Osteoblast (primary cell): ENCODE data around the gene BICD1. TPM values are rescaled to one million over a fixed set of nuclear protein-coding genes. Genes with fewer than 3 reads are reported as not detected.

ENCODE experiments used
- DNase-seq: peaks from one replicate; pipeline ENCODE4 v3.0.0; 2011; ENCODE audit warnings: low spot score, mixed read lengths; ENCODE audit not compliant: insufficient read length; ENCODE audit errors: missing footprints
- H2AFZ ChIP-seq: 2 replicates; pipeline ENCODE4 v1.6.0; 2011; ENCODE audit warnings: mild to moderate bottlenecking, low read length
- H3K27ac ChIP-seq: 2 replicates; pipeline ENCODE4 v1.5.1; 2011; ENCODE audit warnings: mild to moderate bottlenecking, low read depth, low read length, moderate library complexity
- H3K27me3 ChIP-seq: 2 replicates; pipeline ENCODE4 v1.6.0; 2012; ENCODE audit warnings: mild to moderate bottlenecking, control low read depth, inconsistent platforms, low read length, moderate library complexity; ENCODE audit not compliant: insufficient read depth
- H3K36me3 ChIP-seq: 2 replicates; pipeline ENCODE4 v1.5.1; 2011; ENCODE audit warnings: mild to moderate bottlenecking, low read length, control low read depth, moderate library complexity; ENCODE audit not compliant: insufficient read depth
- H3K4me1 ChIP-seq: 2 replicates; pipeline ENCODE4 v1.5.1; 2011; ENCODE audit warnings: mild to moderate bottlenecking, low read length, control low read depth, moderate library complexity; ENCODE audit not compliant: insufficient read depth
- H3K4me2 ChIP-seq: 2 replicates; pipeline ENCODE4 v1.6.0; 2011; ENCODE audit warnings: mild to moderate bottlenecking, low read length; ENCODE audit not compliant: insufficient read depth
- H3K4me3 ChIP-seq: fragments of 200-600 bp; sonication (generic); 3 replicates; pipeline ENCODE4 v1.5.1; 2012; ENCODE audit warnings: mild to moderate bottlenecking, low read length, inconsistent platforms; ENCODE audit not compliant: insufficient read depth
- H3K79me2 ChIP-seq: 2 replicates; pipeline ENCODE4 v1.6.0; 2012; ENCODE audit warnings: mild to moderate bottlenecking, low read length, control low read depth, inconsistent platforms; ENCODE audit not compliant: insufficient read depth
- H3K9me3 ChIP-seq: 2 replicates; pipeline ENCODE4 v1.5.1; 2011; ENCODE audit warnings: low read depth, low read length, control low read depth
- H4K20me1 ChIP-seq: 2 replicates; pipeline ENCODE4 v1.6.0; 2012; ENCODE audit warnings: mild to moderate bottlenecking, low read length, control low read depth; ENCODE audit not compliant: insufficient read depth
- CTCF ChIP-seq: IDR thresholded peaks from 2 replicates; pipeline ENCODE4 v1.5.1; 2011; ENCODE audit warnings: mild to moderate bottlenecking, low read depth, low read length, moderate library complexity; ENCODE audit errors: extremely low read depth
- total RNA-seq: library from RNA; depleted of rRNA; stranded (reverse); fragments of >200 nt; gene quantifications from 2 replicates; pipeline ENCODE4 v1.2.3, GENCODE V29; 2012

Gene BICD1
- total RNA-seq, 1 donor = 21.0 TPM

GRCh38 chr12:32166510-32166909 is 59.9 kb downstream of the BICD1 start:
- Histone ChIP-seq H3K4me2 (no peak overlapping the region), H3K79me2 (peaks cover 68% of the 10 kb centered on the region), H3K27ac (no peak overlapping the region), H3K4me1 (no peaks in the 10 kb centered on the region), H3K9me3 (no peaks in the 10 kb centered on the region), H3K27me3 (no peaks in the 10 kb centered on the region), H3K36me3 (peaks cover 2% of the 10 kb centered on the region), H3K4me3 (no peak overlapping the region), H4K20me1 (peaks cover 8% of the 10 kb centered on the region), H2AFZ (no peak overlapping the region)
- no peak for TF ChIP-seq CTCF
- DNase-seq = no peak

- TF ChIP-seq CTCF = no peak
- H3K36me3 ChIP-seq = peaks cover 3% of the 10 kb centered on the region
- no peaks in the 10 kb centered on the region for H3K27me3 ChIP-seq
- no peak overlapping the region for H2AFZ ChIP-seq
- H3K4me3 ChIP-seq = no peak overlapping the region
- no peak overlapping the region for H3K4me2 ChIP-seq
- no peaks in the 10 kb centered on the region for H3K9me3 ChIP-seq
- no peak for DNase-seq
- H3K4me1 ChIP-seq = no peaks in the 10 kb centered on the region
- peaks cover 19% of the 10 kb centered on the region for H4K20me1 ChIP-seq
- peaks cover 64% of the 10 kb centered on the region for H3K79me2 ChIP-seq
- H3K27ac ChIP-seq = no peak overlapping the region
Observed at GRCh38 chr12:32170437-32170998, 63.9 kb downstream of the BICD1 start.

GRCh38 chr12:32171211-32171610 is 64.6 kb downstream of the BICD1 start:
- DNase-seq = no peak
- Histone ChIP-seq H3K4me1 (no peaks in the 10 kb centered on the region), H3K27ac (no peak overlapping the region), H2AFZ (no peak overlapping the region), H3K4me2 (no peak overlapping the region), H4K20me1 (peaks cover 22% of the 10 kb centered on the region), H3K9me3 (no peaks in the 10 kb centered on the region), H3K36me3 (peaks cover 3% of the 10 kb centered on the region), H3K79me2 (peaks cover 66% of the 10 kb centered on the region), H3K27me3 (no peaks in the 10 kb centered on the region), H3K4me3 (no peak overlapping the region)
- no peak for TF ChIP-seq CTCF

- H2AFZ ChIP-seq = no peak overlapping the region
- peaks cover 32% of the 10 kb centered on the region for H4K20me1 ChIP-seq
- H3K9me3 ChIP-seq = no peaks in the 10 kb centered on the region
- DNase-seq = no peak
- H3K79me2 ChIP-seq = peaks cover 57% of the 10 kb centered on the region
- H3K4me2 ChIP-seq = no peak overlapping the region
- no peak overlapping the region for H3K4me3 ChIP-seq
- H3K36me3 ChIP-seq = peaks cover 3% of the 10 kb centered on the region
- no peaks in the 10 kb centered on the region for H3K27me3 ChIP-seq
- H3K27ac ChIP-seq = no peak overlapping the region
- H3K4me1 ChIP-seq = no peaks in the 10 kb centered on the region
- TF ChIP-seq CTCF = no peak
Observed at GRCh38 chr12:32176606-32177005, 70.0 kb downstream of the BICD1 start.
